C1 segment of cervical spinal cord (tissue), 14 donors: Measurements from ENCODE around the gene ZC3H6.
"Not testable (repeated sequence)": the region's sequence is repeated elsewhere in the genome, so short reads cannot be mapped to it uniquely, and the experiment has no call there.

ENCODE experiments used
- DNase-seq, 14 donors: peaks; one replicate each; lab custom pipeline; 2025; lab: John Stamatoyannopoulos, UW

The ZC3H6 gene

GRCh38 chr2:112275887-112276773, 733 bp downstream of the ZC3H6 start:
- DNase-seq = peak; percentile 16 to 85 (median 78)

DNA sequence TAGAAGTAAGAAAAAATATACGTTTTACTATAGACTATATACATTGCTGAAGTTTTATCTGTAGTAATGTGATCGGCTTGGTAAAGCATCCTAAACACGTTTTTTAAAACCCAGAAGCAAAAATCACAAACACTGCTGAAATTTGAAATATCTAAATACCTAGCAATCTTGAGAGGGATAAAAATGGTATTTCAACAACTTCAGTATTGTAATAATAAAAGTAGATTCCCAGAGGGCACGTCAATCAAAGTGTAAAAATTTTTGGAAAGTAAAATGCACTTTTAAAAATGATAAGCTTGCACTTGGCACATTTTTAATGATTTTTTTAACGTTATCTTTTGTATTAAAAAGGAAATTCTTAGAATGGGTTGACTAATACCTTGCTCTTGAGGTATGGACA, 1.6 kb downstream of the ZC3H6 start:
- DNase-seq = no peak

- no peak for DNase-seq
Measured at GRCh38 chr2:112277596-112278220, 2.3 kb downstream of the ZC3H6 start.

DNA sequence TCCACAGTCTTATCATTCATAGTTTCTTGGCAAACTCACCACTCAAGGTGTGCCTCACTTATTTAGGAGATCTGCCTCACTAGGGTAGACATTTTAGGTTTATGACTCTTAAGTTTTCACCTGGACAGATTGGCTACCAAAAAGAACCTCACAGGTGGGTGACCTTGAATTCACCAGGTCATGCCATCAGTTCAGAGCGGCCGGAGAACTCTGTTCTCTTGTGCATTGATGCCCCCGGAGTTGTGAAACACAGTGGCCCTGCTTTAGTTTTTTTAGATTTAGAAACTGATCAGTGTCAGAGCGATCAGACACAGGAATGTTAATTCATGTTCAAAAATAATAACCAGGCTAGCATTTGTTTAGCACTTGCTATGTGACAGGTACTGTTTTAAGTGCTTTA, 6.7 kb downstream of the ZC3H6 start:
- not testable (repeated sequence) for DNase-seq

DNA sequence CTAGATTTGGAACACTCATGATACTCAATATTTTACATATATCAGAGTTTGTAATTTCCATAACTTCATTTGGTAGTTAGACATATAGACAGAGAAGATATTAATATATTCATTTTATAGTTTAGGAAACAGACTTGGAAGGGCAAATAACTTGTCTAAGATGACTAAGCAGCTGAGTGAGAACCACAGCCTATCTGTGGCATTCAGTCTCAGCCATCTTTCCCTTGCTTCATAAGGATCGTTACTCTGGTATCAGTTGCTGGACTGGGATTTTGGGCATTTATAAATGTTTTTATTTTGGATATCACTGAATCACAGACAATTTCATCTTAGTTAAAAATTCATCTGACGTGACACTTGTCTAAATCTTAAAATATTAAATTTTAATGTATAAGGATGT, 8.1 kb downstream of the ZC3H6 start:
- not testable (repeated sequence) for DNase-seq

DNA sequence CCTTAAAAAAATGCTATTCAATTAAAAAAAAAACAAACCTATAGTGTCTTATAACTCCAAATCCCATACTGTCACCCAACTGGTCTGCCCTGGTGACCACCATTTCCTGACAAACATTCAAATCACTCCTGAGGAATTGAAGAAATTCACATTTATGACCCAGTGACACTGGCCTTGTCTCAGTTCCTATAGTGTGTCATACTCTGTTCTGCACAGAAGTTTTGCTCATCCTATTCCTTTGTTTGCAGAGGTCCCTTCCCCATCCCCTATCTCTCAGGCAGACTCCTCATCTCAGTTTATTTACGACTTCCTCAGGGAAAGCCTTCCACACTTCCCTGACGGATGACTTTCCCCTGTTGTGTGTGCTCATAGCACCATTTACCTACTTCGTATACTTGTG, 14.7 kb downstream of the ZC3H6 start:
- DNase-seq = no peak

GRCh38 chr2:112290648-112291047, 15.3 kb downstream of the ZC3H6 start:
- no peak for DNase-seq

DNA sequence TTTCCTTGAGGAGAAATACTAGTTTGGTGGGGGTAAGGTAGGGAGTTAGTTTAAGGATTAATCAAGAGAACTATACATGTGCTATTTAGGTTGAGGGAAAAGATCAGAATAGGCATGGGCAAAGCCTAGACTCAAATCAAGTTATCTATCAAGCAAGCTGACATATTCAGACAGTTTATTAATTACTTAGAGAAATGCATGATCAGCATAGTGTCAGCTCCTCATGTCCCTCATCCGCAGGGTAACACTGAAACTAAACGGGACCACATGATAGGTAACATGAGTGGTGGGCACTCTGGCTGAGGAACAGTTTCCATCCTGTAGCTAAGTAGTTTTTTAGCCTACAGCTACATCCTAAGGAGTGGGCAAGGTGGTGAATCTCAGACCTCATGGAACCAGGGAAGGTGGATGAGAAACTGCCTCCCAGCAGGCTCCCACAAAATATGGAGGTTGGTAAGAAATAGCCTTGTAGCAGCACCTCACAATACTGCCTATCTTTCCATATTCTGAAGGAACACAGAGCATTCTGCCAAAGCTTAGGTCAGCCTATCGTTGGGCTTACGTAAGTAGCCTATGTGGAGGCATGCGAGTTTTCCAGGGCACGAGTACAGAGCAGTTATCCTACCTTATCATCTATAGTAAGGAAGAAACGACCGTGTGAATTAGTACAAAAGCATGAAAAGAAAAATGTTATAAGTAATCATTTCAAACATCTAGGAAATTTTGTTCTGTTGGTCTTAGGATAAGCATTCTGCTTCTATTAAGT, 18.4 kb downstream of the ZC3H6 start:
- DNase-seq = peak in 1 of 14 donors; percentile 7

DNA sequence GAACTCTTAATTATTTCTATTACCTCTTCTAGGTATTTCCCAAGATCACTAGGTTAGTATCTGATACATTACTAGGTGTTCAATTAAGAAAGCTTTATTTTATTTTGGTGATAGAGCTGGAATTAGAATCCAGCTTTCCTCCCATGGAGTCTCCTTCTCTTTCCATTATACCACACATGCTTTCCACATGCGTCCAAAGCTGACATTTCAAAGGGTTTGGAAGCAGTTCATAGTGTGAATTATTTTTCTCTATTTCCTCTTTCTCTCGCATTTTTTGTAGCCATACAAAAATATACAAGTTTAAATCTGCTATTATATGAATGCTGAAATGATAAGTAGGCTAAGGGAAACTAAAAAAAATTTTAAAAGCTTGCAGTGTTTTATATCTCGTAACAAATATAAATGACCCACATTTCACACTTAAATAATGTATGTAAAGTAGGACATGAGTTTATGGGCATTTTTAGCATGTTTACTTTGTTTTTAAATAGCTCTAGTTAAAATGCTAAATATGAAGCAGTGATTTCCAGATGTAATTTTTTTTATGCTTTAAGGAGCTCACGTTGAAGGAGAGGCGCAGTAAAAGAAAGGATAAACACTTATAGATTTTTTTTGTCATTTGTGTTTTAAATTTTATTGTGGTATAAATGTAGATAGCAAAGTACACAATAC, 20.1 kb downstream of the ZC3H6 start:
- DNase-seq = peak in 1 of 14 donors; percentile 5

DNA sequence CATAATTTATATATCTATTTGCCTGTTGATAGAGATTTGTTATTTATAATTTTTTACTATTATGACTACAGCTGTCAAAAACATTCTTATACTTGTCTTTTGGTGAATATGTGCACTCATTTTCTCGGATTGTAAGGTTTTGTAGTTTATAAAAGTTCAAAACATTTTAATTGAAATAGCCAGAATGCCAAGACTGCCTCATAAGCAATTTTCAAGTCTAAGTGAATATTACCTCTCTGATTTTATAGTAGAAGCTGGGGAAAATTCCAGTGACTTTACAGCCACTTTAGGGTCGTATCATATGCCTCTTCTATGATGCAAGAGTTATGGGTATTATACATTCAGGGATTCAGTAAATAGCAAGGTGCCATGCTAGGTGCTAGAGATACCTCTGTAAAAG, 21.0 kb downstream of the ZC3H6 start:
- no peak for DNase-seq

GRCh38 chr2:112301171-112301584, 25.8 kb downstream of the ZC3H6 start:
- no peak for DNase-seq

GRCh38 chr2:112301973-112302372, 26.6 kb downstream of the ZC3H6 start:
- DNase-seq = no peak

GRCh38 chr2:112304298-112304941, 29.0 kb downstream of the ZC3H6 start:
- DNase-seq = no peak

- DNase-seq = no peak
Measured at GRCh38 chr2:112305132-112305531, 29.7 kb downstream of the ZC3H6 start.

- DNase-seq = no peak
Measured at GRCh38 chr2:112310906-112311305, 35.5 kb downstream of the ZC3H6 start.

GRCh38 chr2:112311932-112312331, 36.5 kb downstream of the ZC3H6 start:
- DNase-seq = no peak

- DNase-seq = no peak
Measured at GRCh38 chr2:112312821-112313220, 37.4 kb downstream of the ZC3H6 start.

- no peak for DNase-seq
Measured at GRCh38 chr2:112314856-112315255, 39.5 kb downstream of the ZC3H6 start.

- DNase-seq = no peak
Measured at GRCh38 chr2:112317303-112318158, 42.1 kb downstream of the ZC3H6 start.

DNA sequence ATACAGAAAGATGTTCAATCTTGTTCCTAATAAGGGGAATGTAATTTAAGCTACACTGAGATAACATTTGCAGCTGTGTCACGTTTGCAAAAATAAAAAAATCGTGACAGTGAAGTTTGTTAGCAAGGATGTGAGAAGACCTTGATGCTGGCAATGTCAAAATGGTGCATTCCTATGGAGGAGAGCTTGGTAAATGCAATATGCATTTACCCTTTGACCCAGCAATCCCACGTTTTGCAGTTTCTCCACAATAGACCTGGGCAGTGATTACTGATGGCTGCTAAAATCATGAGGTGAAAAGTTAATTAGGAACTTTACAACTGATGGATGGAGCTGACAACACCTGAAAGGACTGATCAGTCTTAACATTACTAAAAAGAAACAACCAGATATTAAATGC, 43.1 kb downstream of the ZC3H6 start:
- no peak for DNase-seq
